Endodermal cell (in vitro differentiated cells): ENCODE measurements around the gene APOBEC3B. TPM values are rescaled to one million over a fixed set of nuclear protein-coding genes. Genes with fewer than 3 reads are reported as not detected.
"Not testable (repeated sequence)": the region's sequence is repeated elsewhere in the genome, so short reads cannot be mapped to it uniquely, and the experiment has no call there.

Source experiments
- DNase-seq: peaks from one replicate; pipeline ENCODE4 v3.0.0-alpha.2; 2017
- H3K27ac ChIP-seq: 2 replicates; pipeline ENCODE4 v1.5.1; 2013; ENCODE audit warnings: mild to moderate bottlenecking, low read depth, low read length, moderate library complexity
- H3K27me3 ChIP-seq: 2 replicates; pipeline ENCODE4 v1.6.1; 2013; ENCODE audit warnings: mild to moderate bottlenecking, low read length, moderate library complexity; ENCODE audit not compliant: insufficient read depth, control insufficient read depth, poor library complexity, severe bottlenecking
- H3K36me3 ChIP-seq: 2 replicates; pipeline ENCODE4 v1.7.0; 2013; ENCODE audit warnings: mild to moderate bottlenecking, low read length, moderate library complexity; ENCODE audit not compliant: control insufficient read depth, insufficient read depth
- H3K4me1 ChIP-seq: one replicate; pipeline ENCODE4 v1.7.0; 2013; ENCODE audit warnings: low read length; ENCODE audit not compliant: control insufficient read depth, insufficient read depth
- H3K4me3 ChIP-seq: 2 replicates; pipeline ENCODE4 v1.5.1; 2013; ENCODE audit warnings: mild to moderate bottlenecking, low read length, moderate library complexity
- H3K9ac ChIP-seq: 2 replicates; pipeline ENCODE4 v1.6.1; 2013; ENCODE audit warnings: mild to moderate bottlenecking, low read length, moderate library complexity; ENCODE audit not compliant: poor library complexity, severe bottlenecking; ENCODE audit errors: extremely low read depth
- H3K9me3 ChIP-seq: 2 replicates; pipeline ENCODE4 v1.6.1; 2013; ENCODE audit warnings: mild to moderate bottlenecking, low read length, moderate library complexity; ENCODE audit not compliant: control insufficient read depth
- H3K27ac Mint-ChIP-seq: 2 replicates; pipeline ENCODE4 v1.8.0; 2020; ENCODE audit warnings: mixed read lengths
- H3K27me3 Mint-ChIP-seq: 2 replicates; pipeline ENCODE4 v1.8.0; 2021; ENCODE audit warnings: mild to moderate bottlenecking, mixed read lengths; ENCODE audit not compliant: insufficient read depth
- H3K36me3 Mint-ChIP-seq: 2 replicates; pipeline ENCODE4 v1.8.0; 2020; ENCODE audit warnings: low read depth, mixed read lengths
- H3K4me1 Mint-ChIP-seq: 2 replicates; pipeline ENCODE4 v1.8.0; 2020; ENCODE audit warnings: mixed read lengths
- H3K4me3 Mint-ChIP-seq: 2 replicates; pipeline ENCODE4 v1.8.0; 2020; ENCODE audit warnings: mild to moderate bottlenecking, moderate library complexity, mixed read lengths
- H3K9me3 Mint-ChIP-seq: 2 replicates; pipeline ENCODE4 v1.8.0; 2020; ENCODE audit warnings: mild to moderate bottlenecking, mixed read lengths
- WGBS, 2 experiments: methylation state at CpG; one replicate each; pipeline versions ENCODE4 v1.1.5 to v1.1.7; 2013; ENCODE audit warnings: missing lambda C conversion rate in 2 of 2, mixed read lengths in 1 of 2; ENCODE audit not compliant: insufficient coverage in 1 of 2, insufficient read length in 1 of 2; 5-methylcytosine and 5-hydroxymethylcytosine counted together
- total RNA-seq, 2 donors: library from RNA; stranded (reverse); fragmentation: NEBNext Ultra II Directional in 1 of 2; extraction: Animal tissue kit (Norgen Biotek cat#: 25700) in 1 of 2; gene quantifications; 2 replicates in 1 of 2; 3 replicates in 1 of 2; pipeline ENCODE4 v1.2.1, GENCODE V29; 2021
- TF ChIP-seq, protein P1 (sequence below): fragments of 200-600 bp; sonication (generic); conservative IDR thresholded peaks from 2 replicates; pipeline ENCODE4 v1.5.0; 2021; ENCODE audit warnings: antibody characterized with exemption, mild to moderate bottlenecking

The APOBEC3B gene
- total RNA-seq, 2 donors from 2014 or later, result 4.1 to 5.4 TPM

DNA sequence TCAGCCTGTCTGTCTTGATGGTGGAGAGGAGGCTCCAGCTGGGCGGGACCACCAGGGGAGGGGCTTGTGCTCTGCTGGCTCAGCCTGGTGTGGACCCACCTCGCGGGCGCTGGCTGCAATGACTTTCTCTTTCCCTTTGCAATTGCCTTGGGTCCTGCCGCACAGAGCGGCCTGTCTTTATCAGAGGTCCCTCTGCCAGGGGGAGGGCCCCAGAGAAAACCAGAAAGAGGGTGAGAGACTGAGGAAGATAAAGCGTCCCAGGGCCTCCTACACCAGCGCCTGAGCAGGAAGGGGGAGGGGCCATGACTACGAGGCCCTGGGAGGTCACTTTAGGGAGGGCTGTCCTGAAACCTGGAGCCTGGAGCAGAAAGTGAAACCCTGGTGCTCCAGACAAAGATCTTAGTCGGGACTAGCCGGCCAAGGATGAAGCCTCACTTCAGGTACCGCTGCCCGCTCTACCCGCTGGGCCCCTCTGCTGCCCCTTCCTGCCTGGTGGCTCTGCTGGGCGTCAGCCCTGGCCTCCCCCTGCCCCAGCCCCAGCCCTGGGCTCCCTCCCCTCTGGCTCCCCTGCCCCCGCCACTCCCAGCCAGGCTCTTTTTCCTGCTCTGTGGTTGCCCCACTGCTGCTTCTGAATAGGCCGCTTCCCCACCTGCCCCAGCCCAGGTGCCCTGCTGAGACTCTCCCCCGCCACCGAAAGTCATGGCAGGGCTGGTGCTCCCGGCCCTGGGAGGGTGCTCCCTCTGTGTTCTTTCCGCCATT lies 58.6 kb downstream of the APOBEC3B start, which contains the start of gene APOBEC3F:
APOBEC3F (plus strand) TSS at position 327 of the 759 bp plus-strand sequence; CDS start at position 424, 97 bp downstream.
- not testable (repeated sequence) for H3K27me3 ChIP-seq, H3K9me3 Mint-ChIP-seq, H3K9me3 ChIP-seq, H3K27me3 Mint-ChIP-seq, H3K36me3 ChIP-seq, H3K4me1 ChIP-seq
- peak within 1 kb of the TSS; percentile 94 for H3K4me3 ChIP-seq
- DNase-seq, result peak; percentile 86
- TF ChIP-seq, protein P1, sequence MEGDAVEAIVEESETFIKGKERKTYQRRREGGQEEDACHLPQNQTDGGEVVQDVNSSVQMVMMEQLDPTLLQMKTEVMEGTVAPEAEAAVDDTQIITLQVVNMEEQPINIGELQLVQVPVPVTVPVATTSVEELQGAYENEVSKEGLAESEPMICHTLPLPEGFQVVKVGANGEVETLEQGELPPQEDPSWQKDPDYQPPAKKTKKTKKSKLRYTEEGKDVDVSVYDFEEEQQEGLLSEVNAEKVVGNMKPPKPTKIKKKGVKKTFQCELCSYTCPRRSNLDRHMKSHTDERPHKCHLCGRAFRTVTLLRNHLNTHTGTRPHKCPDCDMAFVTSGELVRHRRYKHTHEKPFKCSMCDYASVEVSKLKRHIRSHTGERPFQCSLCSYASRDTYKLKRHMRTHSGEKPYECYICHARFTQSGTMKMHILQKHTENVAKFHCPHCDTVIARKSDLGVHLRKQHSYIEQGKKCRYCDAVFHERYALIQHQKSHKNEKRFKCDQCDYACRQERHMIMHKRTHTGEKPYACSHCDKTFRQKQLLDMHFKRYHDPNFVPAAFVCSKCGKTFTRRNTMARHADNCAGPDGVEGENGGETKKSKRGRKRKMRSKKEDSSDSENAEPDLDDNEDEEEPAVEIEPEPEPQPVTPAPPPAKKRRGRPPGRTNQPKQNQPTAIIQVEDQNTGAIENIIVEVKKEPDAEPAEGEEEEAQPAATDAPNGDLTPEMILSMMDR, result peak; percentile 35
- peaks cover 16% of the 10 kb centered on the region for H3K36me3 Mint-ChIP-seq
- H3K9ac ChIP-seq, result peak within 1 kb of the TSS; percentile 54
- peaks cover 56% of the 10 kb centered on the region for H3K4me1 Mint-ChIP-seq
- H3K27ac ChIP-seq, result peak within 1 kb of the TSS; percentile 34
- peak within 1 kb of the TSS; percentile 73 for H3K4me3 Mint-ChIP-seq
- 4 to 15% methylated on average over 9 to 18 of the region's 21 CpGs for WGBS, 2 experiments
- peak within 1 kb of the TSS; percentile 94 for H3K27ac Mint-ChIP-seq

DNA sequence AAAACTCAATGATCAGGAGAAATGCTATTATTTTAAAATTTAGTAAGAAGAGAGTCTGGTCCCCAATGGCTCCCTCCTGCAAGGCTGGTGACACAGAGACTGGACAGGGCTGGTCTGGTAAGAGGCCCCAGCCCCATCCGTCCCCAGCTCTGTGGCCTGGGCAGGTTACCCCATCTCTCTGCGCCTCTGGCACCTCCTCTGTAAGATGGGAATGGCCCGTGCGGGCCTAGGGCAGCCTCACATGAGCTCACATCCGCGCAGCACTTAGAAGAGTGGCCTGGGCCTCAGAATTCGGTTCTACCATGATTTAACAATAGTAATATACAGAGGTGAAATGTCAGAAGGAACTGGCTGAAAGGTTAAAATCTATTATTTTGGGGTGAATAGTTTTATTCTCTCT lies 59.8 kb downstream of the APOBEC3B start:
- peaks cover 56% of the 10 kb centered on the region for H3K4me1 Mint-ChIP-seq
- peak overlapping the region; percentile 73 for H3K4me3 Mint-ChIP-seq

More for the DNA sequence above, 59.8 kb downstream of the APOBEC3B start:
- Histone ChIP-seq H3K9me3 (no peaks in the 10 kb centered on the region), H3K4me1 (no peaks in the 10 kb centered on the region), H3K4me3 (peak overlapping the region; percentile 94), H3K27me3 (no peaks in the 10 kb centered on the region), H3K27ac (no peak overlapping the region), H3K9ac (peak overlapping the region; percentile 54), H3K36me3 (peaks cover 6% of the 10 kb centered on the region)
- Mint-ChIP-seq H3K27me3 (no peaks in the 10 kb centered on the region), H3K9me3 (no peaks in the 10 kb centered on the region), H3K27ac (no peak overlapping the region), H3K36me3 (peaks cover 24% of the 10 kb centered on the region)
- no peak for DNase-seq
- 90 to 91% methylated on average over 2 to 7 of the region's 7 CpGs for WGBS, 2 experiments
- TF ChIP-seq, protein P1, result no peak

Other genes with a start within 250 kb of the APOBEC3B start
- gene SUN2, start 226.3 kb upstream of the APOBEC3B start, total RNA-seq, result 10 to 100 TPM; 23.0 to 32.4 TPM
- gene DNAL4, start 188.2 kb upstream of the APOBEC3B start, total RNA-seq, result 10 to 100 TPM; 24.8 to 29.8 TPM
- 1 to 10 TPM; 2.1 to 2.5 TPM for gene NPTXR, start 138.3 kb upstream of the APOBEC3B start, total RNA-seq
- gene CBX6, start 110.1 kb upstream of the APOBEC3B start, total RNA-seq, result 10 to 100 TPM; 12.8 to 28.2 TPM
- not detected for gene APOBEC3A, start 24.7 kb upstream of the APOBEC3B start, total RNA-seq
- 10 to 100 TPM; 26.1 to 27.4 TPM for gene APOBEC3C, start 31.9 kb downstream of the APOBEC3B start, total RNA-seq
- gene APOBEC3D, start 38.8 kb downstream of the APOBEC3B start, total RNA-seq, result 10 to 100 TPM in 1 of 2 donors, 1 to 10 TPM in 1; 8.6 to 14.4 TPM
- gene APOBEC3F, start 58.5 kb downstream of the APOBEC3B start, total RNA-seq, result 10 to 100 TPM; 16.2 to 24.2 TPM
- gene APOBEC3G, start 94.9 kb downstream of the APOBEC3B start, total RNA-seq, result 10 to 100 TPM in 1 of 2 donors, 1 to 10 TPM in 1; 8.7 to 19.7 TPM
- gene APOBEC3H, start 114.9 kb downstream of the APOBEC3B start, total RNA-seq, result not detected
- gene CBX7, start 170.3 kb downstream of the APOBEC3B start, total RNA-seq, result 10 to 100 TPM; 14.2 to 22.0 TPM